Astrocyte (in vitro differentiated cells and primary cell): ENCODE data around the gene SMTNL2.

ENCODE experiments used
- EZH2 ChIP-seq: IDR thresholded peaks from 2 replicates; pipeline ENCODE4 v1.6.1; 2012; ENCODE audit warnings: mild to moderate bottlenecking, low read length, inconsistent platforms; ENCODE audit not compliant: insufficient read depth
- TF ChIP-seq, protein P1 (sequence below): IDR thresholded peaks from 2 replicates; pipeline ENCODE4 v1.5.1; 2011; ENCODE audit warnings: low read depth, mild to moderate bottlenecking, inconsistent platforms, low read length, moderate library complexity; ENCODE audit not compliant: insufficient read depth

GRCh38 chr17:4609761-4610160, 25.4 kb downstream of the SMTNL2 start:
- TF ChIP-seq, protein P1, sequence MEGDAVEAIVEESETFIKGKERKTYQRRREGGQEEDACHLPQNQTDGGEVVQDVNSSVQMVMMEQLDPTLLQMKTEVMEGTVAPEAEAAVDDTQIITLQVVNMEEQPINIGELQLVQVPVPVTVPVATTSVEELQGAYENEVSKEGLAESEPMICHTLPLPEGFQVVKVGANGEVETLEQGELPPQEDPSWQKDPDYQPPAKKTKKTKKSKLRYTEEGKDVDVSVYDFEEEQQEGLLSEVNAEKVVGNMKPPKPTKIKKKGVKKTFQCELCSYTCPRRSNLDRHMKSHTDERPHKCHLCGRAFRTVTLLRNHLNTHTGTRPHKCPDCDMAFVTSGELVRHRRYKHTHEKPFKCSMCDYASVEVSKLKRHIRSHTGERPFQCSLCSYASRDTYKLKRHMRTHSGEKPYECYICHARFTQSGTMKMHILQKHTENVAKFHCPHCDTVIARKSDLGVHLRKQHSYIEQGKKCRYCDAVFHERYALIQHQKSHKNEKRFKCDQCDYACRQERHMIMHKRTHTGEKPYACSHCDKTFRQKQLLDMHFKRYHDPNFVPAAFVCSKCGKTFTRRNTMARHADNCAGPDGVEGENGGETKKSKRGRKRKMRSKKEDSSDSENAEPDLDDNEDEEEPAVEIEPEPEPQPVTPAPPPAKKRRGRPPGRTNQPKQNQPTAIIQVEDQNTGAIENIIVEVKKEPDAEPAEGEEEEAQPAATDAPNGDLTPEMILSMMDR: no peak
- no peak for TF ChIP-seq EZH2
